ENCODE measurements around the gene BCAS3.
"Not testable (repeated sequence)": the region's sequence is repeated elsewhere in the genome, so short reads cannot be mapped to it uniquely, and the experiment has no call there.

BCAS3 gene

GRCh38 chr17:61023996-61024395, 346.3 kb downstream of the BCAS3 start:
- no peak overlapping the region for H3K4me3 ChIP-seq (ENCODE audit: control insufficient read depth, low read depth, low read length)
- no peak for TF ChIP-seq CTCF (IDR thresholded peaks at IDR 0.05; ENCODE audit: control insufficient read depth, insufficient read depth, low read depth, low read length, missing control alignments)
- DNase-seq (ENCODE audit: low read depth): no peak

GRCh38 chr17:61026818-61027217, 349.2 kb downstream of the BCAS3 start:
- TF ChIP-seq CTCF (IDR thresholded peaks at IDR 0.05; ENCODE audit: control insufficient read depth, insufficient read depth, low read depth, low read length, missing control alignments): no peak
- no peak overlapping the region for H3K4me3 ChIP-seq (ENCODE audit: control insufficient read depth, low read depth, low read length)
- no peak for DNase-seq (ENCODE audit: low read depth)

GRCh38 chr17:61029181-61029580, 351.5 kb downstream of the BCAS3 start:
- no peak for TF ChIP-seq CTCF (IDR thresholded peaks at IDR 0.05; ENCODE audit: control insufficient read depth, insufficient read depth, low read depth, low read length, missing control alignments)
- H3K4me3 ChIP-seq (ENCODE audit: control insufficient read depth, low read depth, low read length): no peak overlapping the region
- DNase-seq (ENCODE audit: low read depth): no peak

GRCh38 chr17:61040666-61041065, 363.0 kb downstream of the BCAS3 start:
- no peak for TF ChIP-seq CTCF (IDR thresholded peaks at IDR 0.05; ENCODE audit: control insufficient read depth, insufficient read depth, low read depth, low read length, missing control alignments)
- no peak for DNase-seq (ENCODE audit: low read depth)
- H3K4me3 ChIP-seq (ENCODE audit: control insufficient read depth, low read depth, low read length): no peak overlapping the region

GRCh38 chr17:61042348-61042747, 364.7 kb downstream of the BCAS3 start:
- H3K4me3 ChIP-seq (ENCODE audit: control insufficient read depth, low read depth, low read length); DNase-seq (ENCODE audit: low read depth): not testable (repeated sequence)

- DNase-seq (ENCODE audit: low read depth): no peak
- H3K4me3 ChIP-seq (ENCODE audit: control insufficient read depth, low read depth, low read length): no peak overlapping the region
- TF ChIP-seq CTCF (IDR thresholded peaks at IDR 0.05; ENCODE audit: control insufficient read depth, insufficient read depth, low read depth, low read length, missing control alignments): no peak
Observed at GRCh38 chr17:61047515-61047914, 369.9 kb downstream of the BCAS3 start.

- no peak for TF ChIP-seq CTCF (IDR thresholded peaks at IDR 0.05; ENCODE audit: control insufficient read depth, insufficient read depth, low read depth, low read length, missing control alignments)
- H3K4me3 ChIP-seq (ENCODE audit: control insufficient read depth, low read depth, low read length): no peak overlapping the region
- DNase-seq (ENCODE audit: low read depth): no peak
Observed at GRCh38 chr17:61048376-61049106, 370.9 kb downstream of the BCAS3 start.
